HG02840 (cell line): ENCODE results near the gene APLP2.

Source experiments
- ATAC-seq: cut with Tn5 transposase; IDR thresholded peaks from one replicate; pipeline ENCODE4 v1.9.1; 2021; ENCODE audit warnings: mild to moderate bottlenecking, moderate library complexity, moderate number of reproducible peaks; ENCODE audit not compliant: unreplicated experiment, low FRiP score

The APLP2 gene

GRCh38 chr11:130054966-130055365 lies 14.7 kb upstream of the APLP2 start:
- no peak for ATAC-seq

DNA sequence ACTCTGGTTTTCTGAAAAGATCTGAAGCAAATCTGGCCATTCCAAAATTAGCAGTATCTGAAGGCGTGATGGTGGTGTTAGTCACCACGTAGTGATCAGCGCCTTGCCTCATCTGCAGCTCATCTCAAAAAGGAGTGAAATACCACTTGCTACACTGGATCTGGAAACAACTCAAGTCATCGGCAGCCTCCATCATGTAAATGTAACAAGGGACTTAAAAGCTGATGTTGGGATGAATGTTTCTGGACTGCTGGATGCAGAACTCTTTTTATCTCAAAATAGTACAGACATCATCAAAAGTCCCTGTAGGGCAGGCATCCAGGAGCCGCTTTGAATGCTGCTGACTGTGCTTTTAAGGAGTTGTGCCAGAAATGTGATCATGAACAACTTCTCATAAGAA lies 14.1 kb upstream of the APLP2 start:
- ATAC-seq = no peak

DNA sequence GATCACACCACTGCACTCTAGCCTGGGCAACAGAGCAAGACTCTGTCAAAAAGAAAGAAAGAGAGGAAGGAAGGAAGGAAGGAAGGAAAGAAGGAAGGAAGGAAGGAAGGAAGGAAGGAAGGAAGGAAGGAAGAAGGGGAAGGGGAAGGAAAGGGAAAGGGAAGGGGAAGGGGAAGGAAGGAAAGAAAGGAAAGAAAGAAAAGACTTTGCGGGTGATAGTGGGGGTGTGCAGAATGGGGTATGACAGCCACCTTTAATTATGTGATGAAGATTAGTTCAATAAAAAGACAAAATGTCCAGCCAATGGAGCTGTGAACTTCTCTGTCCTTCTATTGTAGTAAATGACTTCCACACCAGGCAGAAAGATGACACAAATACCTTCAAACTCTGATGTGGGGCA lies 8.7 kb upstream of the APLP2 start:
- no peak for ATAC-seq

DNA sequence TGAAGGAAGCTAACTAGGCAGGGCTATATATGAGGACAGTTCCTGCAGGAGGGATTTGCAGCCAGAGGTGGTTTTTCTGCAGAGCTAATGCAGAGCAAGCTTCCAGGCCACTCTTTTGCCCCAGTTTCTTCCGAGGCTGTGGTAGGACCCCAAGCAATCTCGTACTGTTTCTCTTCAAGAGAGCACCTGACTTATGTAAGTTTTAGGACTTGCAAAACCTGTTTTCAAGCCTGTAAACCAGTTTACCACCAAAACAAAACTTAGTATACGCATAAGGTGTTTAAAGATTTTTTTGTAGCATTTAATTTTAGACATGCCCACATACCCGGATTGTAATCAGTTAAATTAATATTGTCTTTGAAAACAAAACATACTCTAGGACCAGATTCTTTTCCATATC lies 7.7 kb upstream of the APLP2 start:
- no peak for ATAC-seq

DNA sequence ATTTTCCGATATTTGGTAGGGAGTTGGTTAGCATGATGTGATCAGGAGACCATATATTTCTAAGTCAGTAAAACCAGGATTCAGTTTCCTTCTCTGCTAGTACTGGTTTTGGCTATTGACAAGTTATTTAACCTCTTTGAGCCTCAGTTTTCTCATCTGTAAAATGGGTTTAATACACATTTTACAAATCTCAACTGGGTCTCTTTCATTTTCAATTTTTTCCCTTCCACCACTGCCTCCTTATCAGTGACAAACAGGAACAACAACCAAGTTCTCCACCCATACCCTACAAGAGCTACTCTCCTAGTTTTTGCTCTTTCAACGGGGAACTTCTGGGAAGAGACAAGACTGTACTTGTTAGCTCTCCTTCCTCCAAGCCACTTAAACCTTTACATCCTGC lies 6.2 kb upstream of the APLP2 start:
- no peak for ATAC-seq

DNA sequence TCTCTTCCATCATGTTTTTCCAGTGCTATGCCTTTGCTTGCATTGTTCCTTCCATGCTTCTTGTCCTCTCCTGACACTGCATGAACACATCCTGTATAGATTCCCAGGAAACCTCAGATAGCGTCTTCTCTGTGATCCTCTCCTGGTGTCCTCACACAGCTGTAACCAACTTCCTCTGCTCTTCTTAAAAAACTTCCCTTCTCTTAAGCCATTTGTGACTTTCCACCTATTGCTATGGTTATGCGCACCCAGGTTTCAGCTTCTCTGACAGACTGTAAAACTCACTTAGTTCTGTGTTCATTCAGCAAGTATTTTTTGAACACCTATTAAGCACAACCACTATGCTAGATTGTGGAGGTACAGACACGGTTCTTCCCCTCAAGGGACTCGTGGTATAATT lies 5.1 kb upstream of the APLP2 start:
- no peak for ATAC-seq

- no peak for ATAC-seq
Observed at GRCh38 chr11:130066338-130066737, 3.4 kb upstream of the APLP2 start.

DNA sequence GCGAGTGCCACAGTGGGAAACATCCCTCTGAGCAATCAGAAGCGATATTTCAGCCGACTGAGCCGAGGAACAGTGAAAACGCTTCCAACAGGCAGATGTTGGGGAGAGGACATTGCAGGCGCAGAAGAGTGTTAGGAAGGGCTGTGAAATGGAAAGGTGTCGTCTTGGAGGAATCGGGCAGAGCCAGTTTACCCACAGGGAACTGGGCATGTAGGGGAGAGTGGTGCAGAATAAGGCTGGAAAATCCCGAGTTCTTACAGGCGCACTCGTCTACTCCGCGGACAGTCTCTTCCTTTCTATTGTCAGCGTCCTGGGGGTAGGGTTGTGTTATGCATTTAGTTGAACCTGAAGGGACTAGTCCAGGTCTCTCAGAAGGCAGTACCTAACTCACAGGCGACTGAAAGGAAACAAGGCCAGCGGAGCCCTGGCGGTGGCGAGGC lies 1.1 kb upstream of the APLP2 start:
- no peak for ATAC-seq

- ATAC-seq = peak; percentile 38
Observed at GRCh38 chr11:130068986-130069658, 572 bp upstream of the APLP2 start.

DNA sequence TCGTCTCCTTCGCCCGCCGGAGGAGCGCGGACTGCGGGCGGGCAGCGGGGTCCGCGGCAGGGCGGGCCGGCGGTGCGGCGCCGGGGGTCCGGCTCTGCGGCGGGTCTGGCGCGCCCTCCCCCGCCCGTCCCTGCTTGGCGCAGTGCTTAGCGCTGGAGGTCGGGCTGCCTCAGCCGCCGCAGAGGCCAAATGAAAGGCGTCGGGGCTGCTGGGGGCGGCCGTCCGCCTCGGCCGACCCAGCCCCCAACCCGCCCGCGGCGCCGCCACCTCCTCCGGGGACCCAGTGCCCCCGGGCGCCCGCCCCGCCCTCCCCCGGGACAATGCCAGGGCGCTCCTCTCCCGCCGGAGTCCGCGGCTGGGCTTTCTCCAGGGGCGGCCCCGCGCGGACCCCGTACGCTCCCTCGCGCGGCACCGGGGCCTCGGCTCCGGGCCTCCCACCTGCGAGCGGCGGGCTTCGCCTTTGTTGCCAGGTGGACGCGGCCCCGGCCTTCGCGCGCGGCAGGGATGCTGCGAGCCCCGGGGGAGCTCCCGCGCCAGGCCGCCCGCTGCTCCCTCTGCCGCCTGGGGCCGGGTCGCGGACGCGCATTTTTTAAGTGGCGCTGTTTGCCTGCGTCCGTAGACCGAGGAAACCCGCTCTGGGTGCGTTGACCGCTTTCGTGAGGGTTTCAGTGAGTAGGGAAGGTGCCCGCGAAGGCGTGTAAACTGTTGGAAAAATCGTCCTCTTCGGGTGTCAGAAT lies 583 bp downstream of the APLP2 start:
- ATAC-seq = peak; percentile 28

DNA sequence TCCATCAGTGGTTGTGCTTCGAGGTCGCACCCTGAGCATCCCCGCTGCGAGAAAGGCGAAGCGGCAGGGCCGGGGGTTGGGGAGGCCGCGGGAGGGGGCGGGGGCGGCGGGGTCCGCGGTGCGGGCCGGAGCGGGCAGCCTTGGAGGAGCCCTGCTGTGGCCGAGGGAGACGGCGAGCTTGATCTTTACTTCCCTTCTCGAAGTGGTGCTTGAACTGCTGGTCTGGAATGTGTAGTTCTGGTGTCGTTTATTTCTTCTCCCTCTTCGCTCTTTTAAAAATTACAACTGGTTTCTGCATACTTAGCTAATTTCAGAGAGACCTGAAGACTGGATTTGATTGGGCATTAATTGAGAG lies 1.1 kb downstream of the APLP2 start:
- ATAC-seq = no peak

DNA sequence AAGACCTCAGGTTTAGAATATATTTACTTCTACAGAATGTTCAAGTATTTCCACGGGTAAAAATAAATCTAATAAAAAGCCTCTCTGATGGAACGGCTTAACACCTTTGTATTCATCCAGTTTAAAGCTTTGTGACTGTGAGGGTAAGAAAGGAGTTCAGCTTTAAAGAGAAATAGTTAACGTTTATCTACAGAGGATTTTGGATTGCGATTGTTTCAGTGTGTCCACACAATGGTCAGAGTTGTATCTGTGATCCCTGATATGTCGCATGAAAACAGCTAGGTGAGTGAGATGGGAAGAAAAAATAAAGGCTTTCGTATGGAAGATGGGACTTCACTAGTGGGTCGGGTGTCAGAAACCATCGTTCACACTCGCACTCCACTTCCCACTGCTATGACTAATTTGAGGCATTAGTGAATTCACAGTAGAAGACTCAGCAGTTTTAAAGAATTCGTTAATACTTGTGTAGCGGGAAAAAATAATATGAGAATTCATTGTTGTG lies 1.6 kb downstream of the APLP2 start:
- ATAC-seq = no peak

DNA sequence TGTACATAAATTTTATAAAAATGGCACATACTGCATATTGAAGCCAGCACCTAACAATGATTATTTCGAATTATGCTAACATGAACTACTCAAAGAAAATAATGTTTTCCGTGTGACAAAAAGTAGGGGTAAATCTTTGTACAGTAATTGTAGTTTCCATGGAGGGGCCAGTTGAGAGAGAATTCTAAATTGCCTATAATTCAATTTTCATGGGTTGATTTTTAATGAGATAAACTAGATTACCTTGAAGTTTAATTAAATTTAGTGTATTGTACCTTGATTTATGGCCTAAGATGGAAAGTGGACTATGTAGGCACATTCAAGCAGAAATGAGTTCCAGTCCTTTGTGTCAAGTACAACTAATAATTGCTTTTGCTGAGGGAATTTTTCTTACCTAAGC lies 5.0 kb downstream of the APLP2 start:
- no peak for ATAC-seq

GRCh38 chr11:130076778-130077481 lies 7.2 kb downstream of the APLP2 start:
- ATAC-seq = no peak

DNA sequence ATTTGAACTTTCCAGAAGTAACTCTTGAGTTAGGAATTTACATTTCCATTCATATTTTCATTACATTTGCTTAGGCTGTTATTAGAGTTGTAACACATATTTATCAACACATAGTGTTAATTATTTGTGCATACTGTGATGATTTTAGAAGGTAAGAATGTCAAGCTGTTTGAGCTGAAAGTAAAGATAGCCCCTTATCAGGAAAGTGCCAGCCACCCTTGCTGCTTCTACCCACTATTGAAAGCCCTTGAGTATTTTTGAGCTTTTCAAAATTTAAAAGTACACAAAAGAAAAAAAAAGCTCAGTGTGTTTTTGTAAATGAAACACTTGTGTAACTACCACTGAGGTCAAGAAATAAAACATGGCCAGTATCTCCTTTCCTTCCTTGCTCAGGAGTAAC lies 8.0 kb downstream of the APLP2 start:
- no peak for ATAC-seq

DNA sequence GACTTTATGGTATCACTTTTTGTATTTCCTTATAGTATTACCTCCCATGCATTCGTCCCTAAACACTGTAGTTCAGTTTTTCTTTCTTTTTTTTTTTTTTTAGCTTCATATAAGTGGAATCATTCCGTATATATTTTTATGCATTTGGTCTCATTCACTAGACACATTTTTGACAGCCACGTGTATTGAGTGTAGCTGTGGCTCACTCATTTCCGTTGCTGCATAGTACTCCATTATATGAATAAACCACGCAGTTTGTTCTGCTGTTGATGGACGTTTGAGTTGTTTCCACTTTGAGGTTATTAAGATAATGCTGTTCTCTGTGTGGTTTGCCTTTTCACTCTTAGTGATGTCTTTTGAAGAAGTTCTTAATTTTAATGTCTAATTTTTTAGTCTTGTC lies 8.4 kb downstream of the APLP2 start:
- ATAC-seq = no peak

GRCh38 chr11:130085671-130086290 lies 16.1 kb downstream of the APLP2 start:
- ATAC-seq = no peak

GRCh38 chr11:130086669-130087068 lies 17.0 kb downstream of the APLP2 start:
- no peak for ATAC-seq

GRCh38 chr11:130087294-130087926 lies 17.7 kb downstream of the APLP2 start:
- no peak for ATAC-seq

- ATAC-seq = no peak
Observed at GRCh38 chr11:130088217-130088616, 18.5 kb downstream of the APLP2 start.
